ENCODE results near the gene ATP2C2. TPM values are rescaled to one million over a fixed set of nuclear protein-coding genes. Genes with fewer than 3 reads are reported as not detected.

ATP2C2 gene
- total and polyA plus RNA-seq, 7 experiments from 2014 or later = 0.20 TPM; not detected in 6

DNA sequence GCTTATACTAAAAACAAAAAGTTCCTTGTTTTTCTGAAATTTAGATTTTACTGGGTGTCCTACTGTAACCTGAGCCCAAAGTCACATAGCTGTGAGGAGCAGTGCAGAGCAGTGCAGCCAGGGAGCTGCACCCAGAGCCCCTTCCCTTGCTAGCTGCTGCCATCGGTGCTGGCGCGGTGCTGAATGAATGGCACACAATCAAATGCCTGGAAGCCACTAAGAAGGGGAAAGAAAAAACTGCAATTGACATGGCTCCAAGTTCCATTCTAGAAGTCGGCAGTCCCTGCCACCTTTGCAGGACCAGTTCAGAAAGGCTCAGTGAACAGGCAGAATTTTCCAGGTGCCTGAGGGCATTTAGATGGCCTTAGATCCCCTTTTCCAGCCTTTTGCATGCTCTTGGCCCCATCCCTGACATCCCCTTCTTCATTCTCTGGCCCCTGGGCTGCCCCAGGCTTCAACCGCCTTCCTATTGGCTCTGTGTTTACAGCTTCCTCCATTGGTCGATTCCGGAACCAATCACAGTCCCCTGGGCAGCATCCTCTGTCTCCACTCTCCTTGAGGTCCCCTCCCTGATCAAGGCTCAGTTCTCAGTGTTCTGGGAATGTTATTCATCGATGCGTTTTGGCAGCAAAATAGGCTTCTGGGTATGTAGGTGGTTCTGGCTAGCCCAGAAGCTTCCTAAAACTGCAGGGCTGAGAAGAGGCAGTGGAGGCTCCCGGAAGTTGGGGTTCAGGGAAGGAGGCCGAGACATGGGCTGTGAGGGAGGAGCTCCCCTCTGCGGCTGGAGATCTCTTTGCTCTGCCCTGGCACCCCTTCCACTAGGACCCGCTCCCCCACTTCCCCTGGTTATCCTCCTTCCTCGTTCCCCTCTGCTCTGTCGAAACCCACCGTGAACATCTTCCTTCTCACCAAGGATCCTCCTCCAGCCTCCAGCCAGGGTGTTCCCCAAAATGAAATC, 37.9 kb downstream of the ATP2C2 start:
- Histone ChIP-seq H3K4me3 (ENCODE audit: low read length) (no peak overlapping the region), H3K27ac (ENCODE audit: low read depth, low read length) (no peak overlapping the region), H3K27me3 (ENCODE audit: control insufficient read depth in 2 of 2, insufficient read depth in 2 of 2, low read length in 2 of 2) (no peaks in the 10 kb centered on the region), H3K9me3 (ENCODE audit: control insufficient read depth in 2 of 3, low read length in 3 of 3) (no peaks in the 10 kb centered on the region), H3K4me1 (ENCODE audit: control insufficient read depth in 2 of 2, insufficient read depth in 2 of 2, low read length in 2 of 2) (no peaks in the 10 kb centered on the region), H3K36me3 (ENCODE audit: control insufficient read depth in 2 of 3, insufficient read depth in 3 of 3, low read length in 3 of 3) (no peaks in the 10 kb centered on the region)
- Mint-ChIP-seq H3K9me3 (peaks cover 0 to 2% (median 0%) of the 10 kb centered on the region in 11 donors), H3K36me3 (no peaks in the 10 kb centered on the region), H3K4me1 (peaks cover 0 to 3% (median 0%) of the 10 kb centered on the region in 7 donors), H3K27me3 (peaks cover 25 to 50% (median 45%) of the 10 kb centered on the region in 5 donors), H3K4me3 (no peak overlapping the region), H3K27ac (no peak overlapping the region)
- no peak for ATAC-seq
- CTCF ChIA-PET = no interaction called here
- no peak for DNase-seq
- POLR2A ChIA-PET = no interaction called here
- intact Hi-C loops (cut with micrococcal nuclease) = no loop called here

DNA sequence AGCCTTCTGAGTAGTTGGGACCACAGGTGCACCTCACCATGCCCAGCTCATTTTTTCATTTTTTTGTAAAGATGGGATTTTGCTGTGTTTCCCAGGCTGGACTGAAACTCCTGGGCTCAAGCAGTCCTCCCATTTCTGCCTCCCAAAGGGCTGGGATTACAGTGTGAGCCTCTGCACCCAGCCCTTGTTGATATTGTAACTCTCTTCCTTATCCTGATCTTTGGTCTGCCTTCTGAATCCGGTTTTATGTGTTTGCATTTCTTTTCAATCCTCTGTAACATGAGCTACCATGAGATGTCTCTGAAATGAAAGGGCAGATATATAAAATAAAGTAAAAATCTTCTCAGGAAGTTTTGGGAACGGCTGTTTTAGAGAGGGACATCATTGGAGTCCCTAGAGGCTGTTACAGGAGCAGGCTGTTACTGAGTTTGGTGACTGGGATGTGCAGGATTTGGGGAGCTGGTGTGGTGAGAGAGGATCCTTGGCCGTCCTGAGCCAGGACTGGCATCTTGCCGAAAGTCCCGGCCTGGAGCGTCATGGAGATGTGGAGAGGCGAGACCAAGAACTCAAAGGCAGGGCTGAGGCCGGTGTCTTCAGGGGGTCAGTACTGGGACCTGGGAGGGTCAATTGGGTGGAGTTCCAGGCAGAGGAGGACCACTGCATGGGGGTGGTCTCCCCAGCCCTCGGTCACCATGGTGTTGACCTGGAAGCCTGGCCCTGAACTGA, 39.4 kb downstream of the ATP2C2 start:
- intact Hi-C loops (cut with micrococcal nuclease) = no loop called here
- Mint-ChIP-seq H3K9me3 (peaks cover 0 to 2% (median 0%) of the 10 kb centered on the region in 11 donors), H3K4me1 (peaks cover 0 to 3% (median 0%) of the 10 kb centered on the region in 7 donors), H3K36me3 (no peaks in the 10 kb centered on the region), H3K4me3 (no peak overlapping the region), H3K27me3 (peaks cover 15 to 42% (median 35%) of the 10 kb centered on the region in 5 donors), H3K27ac (no peak overlapping the region)
- Histone ChIP-seq H3K27me3 (ENCODE audit: control insufficient read depth in 2 of 2, insufficient read depth in 2 of 2, low read length in 2 of 2) (no peaks in the 10 kb centered on the region), H3K9me3 (ENCODE audit: control insufficient read depth in 2 of 3, low read length in 3 of 3) (no peaks in the 10 kb centered on the region), H3K27ac (ENCODE audit: low read depth, low read length) (no peak overlapping the region), H3K4me3 (ENCODE audit: low read length) (no peak overlapping the region), H3K36me3 (ENCODE audit: control insufficient read depth in 2 of 3, insufficient read depth in 3 of 3, low read length in 3 of 3) (no peaks in the 10 kb centered on the region), H3K4me1 (ENCODE audit: control insufficient read depth in 2 of 2, insufficient read depth in 2 of 2, low read length in 2 of 2) (no peaks in the 10 kb centered on the region)
- CTCF ChIA-PET = no interaction called here
- ATAC-seq (no peak), DNase-seq (no peak)
- POLR2A ChIA-PET = no interaction called here

DNA sequence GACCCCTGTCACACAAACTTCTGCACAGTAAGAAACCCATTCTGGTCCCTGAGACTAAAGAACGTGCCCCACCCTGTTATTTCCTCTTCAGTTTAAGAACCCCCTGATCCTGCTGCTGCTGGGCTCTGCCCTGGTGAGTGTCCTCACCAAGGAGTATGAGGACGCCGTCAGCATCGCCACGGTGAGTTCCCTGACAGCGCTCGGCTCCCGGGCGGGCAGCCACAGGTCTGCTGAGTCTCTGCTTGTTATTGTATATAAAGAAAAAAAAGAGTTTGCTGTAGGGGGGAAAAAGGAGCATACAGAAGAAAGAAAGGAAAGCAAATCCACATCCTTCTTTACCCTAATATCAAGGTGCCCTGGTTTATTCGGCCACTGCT, 40.0 kb downstream of the ATP2C2 start:
- Histone ChIP-seq H3K4me1 (ENCODE audit: control insufficient read depth in 2 of 2, insufficient read depth in 2 of 2, low read length in 2 of 2) (no peaks in the 10 kb centered on the region), H3K27me3 (ENCODE audit: control insufficient read depth in 2 of 2, insufficient read depth in 2 of 2, low read length in 2 of 2) (no peaks in the 10 kb centered on the region), H3K9me3 (ENCODE audit: control insufficient read depth in 2 of 3, low read length in 3 of 3) (no peaks in the 10 kb centered on the region), H3K27ac (ENCODE audit: low read depth, low read length) (no peak overlapping the region), H3K4me3 (ENCODE audit: low read length) (no peak overlapping the region), H3K36me3 (ENCODE audit: control insufficient read depth in 2 of 3, insufficient read depth in 3 of 3, low read length in 3 of 3) (no peaks in the 10 kb centered on the region)
- ChIA-PET CTCF (no interaction called here), POLR2A (no interaction called here)
- no peak overlapping the region for H3K27ac Mint-ChIP-seq
- peaks cover 0 to 3% (median 0%) of the 10 kb centered on the region in 7 donors for H3K4me1 Mint-ChIP-seq
- H3K27me3 Mint-ChIP-seq = peaks cover 10 to 37% (median 29%) of the 10 kb centered on the region in 5 donors
- DNase-seq = no peak
- H3K9me3 Mint-ChIP-seq = peaks cover 0 to 2% (median 0%) of the 10 kb centered on the region in 11 donors
- no peaks in the 10 kb centered on the region for H3K36me3 Mint-ChIP-seq
- H3K4me3 Mint-ChIP-seq = no peak overlapping the region
- no peak for ATAC-seq
- intact Hi-C loops (cut with micrococcal nuclease) = no loop called here

DNA sequence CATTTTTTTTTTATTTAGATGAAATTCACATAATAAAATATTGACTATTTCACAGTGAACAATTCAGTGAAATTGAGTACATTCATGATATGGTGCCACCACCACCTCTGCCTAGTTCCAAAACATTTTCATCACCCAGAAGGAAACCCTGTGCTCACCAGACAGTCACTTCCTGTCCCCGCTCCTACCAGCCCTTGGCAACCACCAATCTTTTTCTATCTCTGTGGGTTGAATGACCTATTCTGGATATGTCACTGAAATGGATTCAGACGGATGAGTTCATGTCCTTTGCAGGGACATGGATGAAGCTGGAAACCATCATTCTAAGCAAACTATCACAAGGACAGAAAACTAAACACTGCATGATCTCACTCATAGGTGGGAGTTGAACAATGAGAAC, 40.5 kb downstream of the ATP2C2 start:
- CTCF ChIA-PET = no interaction called here
- Histone ChIP-seq H3K36me3 (ENCODE audit: control insufficient read depth in 2 of 3, insufficient read depth in 3 of 3, low read length in 3 of 3) (no peaks in the 10 kb centered on the region), H3K4me3 (ENCODE audit: low read length) (no peak overlapping the region), H3K9me3 (ENCODE audit: control insufficient read depth in 2 of 3, low read length in 3 of 3) (no peaks in the 10 kb centered on the region), H3K27ac (ENCODE audit: low read depth, low read length) (no peak overlapping the region), H3K4me1 (ENCODE audit: control insufficient read depth in 2 of 2, insufficient read depth in 2 of 2, low read length in 2 of 2) (no peaks in the 10 kb centered on the region), H3K27me3 (ENCODE audit: control insufficient read depth in 2 of 2, insufficient read depth in 2 of 2, low read length in 2 of 2) (no peaks in the 10 kb centered on the region)
- H3K27me3 Mint-ChIP-seq = peaks cover 10 to 37% (median 29%) of the 10 kb centered on the region in 5 donors
- no peak for DNase-seq
- intact Hi-C loops (cut with micrococcal nuclease) = no loop called here
- POLR2A ChIA-PET = no interaction called here
- no peaks in the 10 kb centered on the region for H3K36me3 Mint-ChIP-seq
- H3K4me3 Mint-ChIP-seq = no peak overlapping the region
- no peak for ATAC-seq
- peaks cover 0 to 2% (median 0%) of the 10 kb centered on the region in 11 donors for H3K9me3 Mint-ChIP-seq
- H3K4me1 Mint-ChIP-seq = peaks cover 0 to 3% (median 0%) of the 10 kb centered on the region in 7 donors
- H3K27ac Mint-ChIP-seq = no peak overlapping the region

DNA sequence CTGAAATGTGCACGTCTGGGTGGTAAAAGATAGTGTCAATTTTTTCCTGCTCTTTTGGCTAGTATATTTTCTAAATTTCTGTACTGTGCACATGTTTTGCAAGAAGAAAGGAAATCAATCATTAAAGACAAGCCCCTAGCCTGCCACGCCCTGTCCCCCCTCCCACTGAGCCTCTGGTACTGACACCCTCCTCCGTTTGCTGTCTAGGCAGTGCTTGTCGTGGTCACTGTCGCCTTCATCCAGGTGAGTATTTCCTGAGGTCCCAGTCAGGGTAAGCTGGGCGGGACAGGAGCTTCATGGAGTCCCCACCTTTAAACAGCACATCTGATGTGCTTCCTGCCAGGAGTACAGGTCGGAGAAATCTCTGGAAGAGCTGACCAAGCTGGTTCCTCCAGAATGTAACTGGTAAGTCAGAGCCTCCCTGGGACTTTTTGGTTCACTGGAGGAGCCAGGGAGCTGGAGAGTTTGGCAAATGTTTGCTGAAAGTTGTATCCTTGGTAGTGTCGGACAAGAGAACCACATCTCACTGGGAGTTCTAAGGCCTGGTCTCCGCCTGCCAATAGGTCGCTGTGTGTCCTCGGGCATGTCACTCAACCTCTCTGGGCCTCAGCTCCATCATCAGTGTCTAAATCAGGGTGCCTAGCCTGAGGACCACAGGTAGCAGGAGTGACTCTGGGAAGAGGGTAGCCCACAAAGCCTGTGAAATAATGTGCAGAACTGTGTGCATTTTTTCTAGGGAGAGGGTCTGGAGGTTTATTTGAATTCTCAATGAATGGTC, 42.2 kb downstream of the ATP2C2 start:
- POLR2A ChIA-PET = no interaction called here

DNA sequence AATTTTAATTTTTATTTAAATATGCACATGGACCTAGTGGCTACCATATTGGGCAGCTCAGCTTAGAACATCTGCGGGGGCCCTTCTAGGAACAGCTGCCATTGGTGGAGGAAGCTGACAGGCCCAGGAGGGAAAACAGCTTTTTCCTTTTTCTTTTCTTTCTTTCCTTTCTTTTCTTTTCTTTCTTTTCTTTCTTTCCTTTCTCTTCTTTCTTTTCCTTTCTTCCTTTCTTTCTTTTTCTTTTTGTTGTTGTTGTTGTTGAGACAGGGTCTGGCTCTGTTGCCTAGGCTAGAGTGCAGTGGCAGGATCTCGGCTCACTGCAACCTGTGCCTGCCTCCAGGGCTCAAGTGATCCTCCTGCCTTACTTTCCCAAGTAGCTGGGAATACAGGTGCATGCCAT, 43.4 kb downstream of the ATP2C2 start:
- ATAC-seq (no peak), DNase-seq (no peak)
- H3K27me3 ChIP-seq (ENCODE audit: control insufficient read depth in 2 of 2, insufficient read depth in 2 of 2, low read length in 2 of 2) = no peaks in the 10 kb centered on the region
- H3K4me1 Mint-ChIP-seq = peaks cover 0 to 3% (median 0%) of the 10 kb centered on the region in 7 donors
- H3K36me3 Mint-ChIP-seq = no peaks in the 10 kb centered on the region
- H3K4me3 Mint-ChIP-seq = no peak overlapping the region
- H3K9me3 ChIP-seq (ENCODE audit: control insufficient read depth in 2 of 3, low read length in 3 of 3) = no peaks in the 10 kb centered on the region
- H3K27ac ChIP-seq (ENCODE audit: low read depth, low read length) = no peak overlapping the region
- H3K36me3 ChIP-seq (ENCODE audit: control insufficient read depth in 2 of 3, insufficient read depth in 3 of 3, low read length in 3 of 3) = no peaks in the 10 kb centered on the region
- no peak overlapping the region for H3K27ac Mint-ChIP-seq
- no peaks in the 10 kb centered on the region for H3K9me3 Mint-ChIP-seq
- H3K4me3 ChIP-seq (ENCODE audit: low read length) = no peak overlapping the region
- peaks cover 6 to 17% (median 12%) of the 10 kb centered on the region in 5 donors for H3K27me3 Mint-ChIP-seq
- POLR2A ChIA-PET = no interaction called here
- CTCF ChIA-PET = no interaction called here
- H3K4me1 ChIP-seq (ENCODE audit: control insufficient read depth in 2 of 2, insufficient read depth in 2 of 2, low read length in 2 of 2) = no peaks in the 10 kb centered on the region
- intact Hi-C loops (cut with micrococcal nuclease) = no loop called here

More for the DNA sequence above, 42.2 kb downstream of the ATP2C2 start:
- Mint-ChIP-seq H3K36me3 (no peaks in the 10 kb centered on the region), H3K27me3 (peaks cover 4 to 22% (median 18%) of the 10 kb centered on the region in 5 donors), H3K4me1 (peaks cover 0 to 3% (median 0%) of the 10 kb centered on the region in 7 donors), H3K9me3 (no peaks in the 10 kb centered on the region), H3K27ac (no peak overlapping the region), H3K4me3 (no peak overlapping the region)
- no peaks in the 10 kb centered on the region for H3K27me3 ChIP-seq (ENCODE audit: control insufficient read depth in 2 of 2, insufficient read depth in 2 of 2, low read length in 2 of 2)
- no peak overlapping the region for H3K27ac ChIP-seq (ENCODE audit: low read depth, low read length)
- H3K9me3 ChIP-seq (ENCODE audit: control insufficient read depth in 2 of 3, low read length in 3 of 3) = no peaks in the 10 kb centered on the region
- DNase-seq = no peak
- no peaks in the 10 kb centered on the region for H3K36me3 ChIP-seq (ENCODE audit: control insufficient read depth in 2 of 3, insufficient read depth in 3 of 3, low read length in 3 of 3)
- H3K4me3 ChIP-seq (ENCODE audit: low read length) = no peak overlapping the region
- intact Hi-C loops (cut with micrococcal nuclease) = no loop called here
- ATAC-seq = no peak
- H3K4me1 ChIP-seq (ENCODE audit: control insufficient read depth in 2 of 2, insufficient read depth in 2 of 2, low read length in 2 of 2) = no peaks in the 10 kb centered on the region
- CTCF ChIA-PET = no interaction called here

All from naive thymus-derived CD4-positive, alpha-beta T cell (primary cell).